Peyer's patch (tissue), 4 donors: ENCODE results near the gene SEL1L3.

Experiments used
- POLR2A ChIP-seq, 2 donors: fragments of 450-650 bp; IDR thresholded peaks; one replicate each; pipeline ENCODE4 v1.5.1; 2017; ENCODE audit warnings: antibody characterized with exemption in 2 of 2, mild to moderate bottlenecking in 2 of 2, moderate library complexity in 2 of 2
- TF ChIP-seq, protein P1 (sequence below), 6 experiments: fragments of 450-650 bp in 4 of 6; fragments of 200-600 bp in 2 of 6; sonication (generic) in 1 of 6; IDR thresholded peaks; one replicate each; pipeline ENCODE4 v1.5.1; 2017 to 2019; ENCODE audit warnings: antibody characterized with exemption in 6 of 6, mild to moderate bottlenecking in 3 of 6, moderate library complexity in 1 of 6

- TF ChIP-seq, protein P1, sequence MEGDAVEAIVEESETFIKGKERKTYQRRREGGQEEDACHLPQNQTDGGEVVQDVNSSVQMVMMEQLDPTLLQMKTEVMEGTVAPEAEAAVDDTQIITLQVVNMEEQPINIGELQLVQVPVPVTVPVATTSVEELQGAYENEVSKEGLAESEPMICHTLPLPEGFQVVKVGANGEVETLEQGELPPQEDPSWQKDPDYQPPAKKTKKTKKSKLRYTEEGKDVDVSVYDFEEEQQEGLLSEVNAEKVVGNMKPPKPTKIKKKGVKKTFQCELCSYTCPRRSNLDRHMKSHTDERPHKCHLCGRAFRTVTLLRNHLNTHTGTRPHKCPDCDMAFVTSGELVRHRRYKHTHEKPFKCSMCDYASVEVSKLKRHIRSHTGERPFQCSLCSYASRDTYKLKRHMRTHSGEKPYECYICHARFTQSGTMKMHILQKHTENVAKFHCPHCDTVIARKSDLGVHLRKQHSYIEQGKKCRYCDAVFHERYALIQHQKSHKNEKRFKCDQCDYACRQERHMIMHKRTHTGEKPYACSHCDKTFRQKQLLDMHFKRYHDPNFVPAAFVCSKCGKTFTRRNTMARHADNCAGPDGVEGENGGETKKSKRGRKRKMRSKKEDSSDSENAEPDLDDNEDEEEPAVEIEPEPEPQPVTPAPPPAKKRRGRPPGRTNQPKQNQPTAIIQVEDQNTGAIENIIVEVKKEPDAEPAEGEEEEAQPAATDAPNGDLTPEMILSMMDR (IDR thresholded peaks at IDR 0.05), result no peak
- TF ChIP-seq POLR2A (IDR thresholded peaks at IDR 0.05), result no peak
Observed at GRCh38 chr4:25835384-25835783, 27.4 kb downstream of the SEL1L3 start.
